ENCODE data around the gene MAP2K7.
A peak's percentile ranks its signal among the peaks of the same experiment; 100 is the strongest.
"Not testable (repeated sequence)": the region's sequence is repeated elsewhere in the genome, so short reads cannot be mapped to it uniquely, and the experiment has no call there.

MAP2K7 gene

GRCh38 chr19:7903244-7904073 lies at the start of gene MAP2K7:
MAP2K7 (plus strand) TSS chr19:7903877; CDS start chr19:7903945, 68 bp downstream.
- peak; percentile 100 for DNase-seq

GRCh38 chr19:7855426-7856108 lies 48.1 kb upstream of the MAP2K7 start:
- no peak for DNase-seq

DNA sequence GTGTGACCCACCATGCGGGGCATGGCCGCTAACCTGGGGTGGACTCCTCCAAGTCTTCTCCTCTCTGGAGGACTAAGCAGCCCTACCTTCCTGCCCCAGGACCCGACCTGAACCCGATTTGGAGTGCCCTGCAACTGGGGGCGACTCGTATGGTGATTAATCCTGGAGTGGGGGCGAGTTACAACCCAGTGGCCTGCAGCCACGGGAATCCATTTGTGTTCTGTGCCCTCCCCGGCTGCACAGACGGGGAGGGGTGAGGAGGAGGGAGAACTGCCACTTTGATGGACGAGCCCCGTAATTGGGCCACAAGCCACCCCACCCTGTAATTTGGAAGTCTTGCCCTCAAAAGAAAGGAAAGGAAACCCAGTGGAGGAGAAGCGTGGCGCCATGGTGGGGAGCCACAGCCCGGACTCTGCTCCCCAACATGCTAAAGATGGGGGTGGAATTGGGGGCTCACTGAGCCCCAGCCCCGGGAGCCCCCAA lies 47.5 kb upstream of the MAP2K7 start:
- no peak for DNase-seq

DNA sequence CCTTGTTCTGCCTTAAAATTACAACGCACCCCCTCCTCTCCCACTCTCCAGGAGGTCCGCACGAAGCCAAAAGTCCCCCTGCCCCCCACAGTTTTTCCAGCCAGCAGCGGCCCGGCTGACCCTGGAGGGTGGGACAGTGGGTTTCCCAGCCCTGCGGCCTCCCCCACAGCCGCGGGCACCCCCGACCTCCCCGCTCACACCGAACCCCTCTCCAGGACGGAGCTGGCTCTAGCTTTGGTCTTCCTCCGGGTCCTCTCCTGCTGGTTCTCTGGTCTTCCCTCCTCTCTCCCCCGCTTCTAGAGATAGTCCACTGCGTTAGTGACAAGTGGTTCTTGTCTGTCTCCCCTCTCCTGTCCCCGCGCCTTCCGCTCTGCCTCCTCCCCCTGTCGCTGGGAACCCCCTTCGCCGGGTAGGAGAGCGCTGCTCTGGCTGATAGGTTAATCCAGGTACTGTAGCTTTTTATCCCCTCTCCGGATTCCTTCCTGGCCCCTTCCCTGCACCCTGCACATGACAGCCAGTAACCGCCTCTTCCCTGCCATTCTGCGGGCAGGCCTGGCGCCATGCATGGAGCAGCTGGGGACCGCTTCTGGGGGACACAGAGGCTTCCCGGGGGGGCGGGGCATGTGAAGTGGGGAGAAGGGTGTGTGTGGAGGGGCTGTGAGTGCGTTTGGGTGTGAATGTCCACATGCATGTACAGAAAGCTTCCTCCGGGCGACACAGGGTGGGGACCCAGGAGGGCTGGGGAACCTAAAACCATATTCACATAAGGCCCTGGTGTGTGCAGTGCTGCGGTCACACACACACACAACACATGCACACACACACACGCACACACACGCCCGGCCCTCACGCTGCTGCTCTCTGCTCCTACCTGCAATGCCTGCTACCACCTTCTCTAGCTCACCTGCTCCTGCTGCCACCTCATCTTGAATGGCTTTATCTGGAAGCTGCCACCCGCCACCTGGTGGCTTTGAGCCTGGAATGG lies 46.7 kb upstream of the MAP2K7 start:
- no peak for DNase-seq

GRCh38 chr19:7857727-7858108 lies 46.0 kb upstream of the MAP2K7 start:
- DNase-seq: no peak

DNA sequence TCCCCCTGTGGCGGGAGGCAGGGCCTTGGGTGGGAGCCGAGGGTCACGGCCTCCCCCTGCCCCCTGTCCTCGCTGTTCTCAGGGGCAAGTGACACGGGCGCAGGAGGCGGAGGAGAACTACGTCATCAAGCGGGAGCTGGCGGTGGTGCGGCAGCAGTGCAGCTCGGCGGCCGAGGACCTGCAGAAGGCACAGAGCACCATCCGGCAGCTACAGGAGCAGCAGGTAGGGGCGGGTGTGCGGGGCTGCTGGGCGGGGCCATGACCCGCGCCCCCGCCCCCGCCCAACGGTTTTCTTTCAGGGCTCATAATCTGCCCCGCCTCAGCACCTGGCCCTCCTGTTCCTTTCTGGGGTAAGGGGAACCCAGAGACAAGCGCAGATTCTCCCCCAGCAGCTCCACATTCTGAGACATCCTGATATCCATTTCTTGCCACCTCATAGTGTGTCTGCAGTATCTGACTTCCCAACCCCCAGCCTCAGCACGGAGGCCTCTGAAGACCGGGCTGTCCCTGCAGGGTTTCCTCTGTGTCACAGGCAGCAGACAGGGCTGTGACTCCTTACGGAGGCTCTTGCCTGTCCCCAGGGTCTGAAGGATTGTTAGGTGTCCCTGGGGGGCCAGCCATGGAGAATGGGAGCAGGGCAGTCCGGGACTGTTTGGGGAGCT lies 45.4 kb upstream of the MAP2K7 start:
- DNase-seq: no peak

GRCh38 chr19:7859087-7859486 lies 44.6 kb upstream of the MAP2K7 start:
- DNase-seq: not testable (repeated sequence)

DNA sequence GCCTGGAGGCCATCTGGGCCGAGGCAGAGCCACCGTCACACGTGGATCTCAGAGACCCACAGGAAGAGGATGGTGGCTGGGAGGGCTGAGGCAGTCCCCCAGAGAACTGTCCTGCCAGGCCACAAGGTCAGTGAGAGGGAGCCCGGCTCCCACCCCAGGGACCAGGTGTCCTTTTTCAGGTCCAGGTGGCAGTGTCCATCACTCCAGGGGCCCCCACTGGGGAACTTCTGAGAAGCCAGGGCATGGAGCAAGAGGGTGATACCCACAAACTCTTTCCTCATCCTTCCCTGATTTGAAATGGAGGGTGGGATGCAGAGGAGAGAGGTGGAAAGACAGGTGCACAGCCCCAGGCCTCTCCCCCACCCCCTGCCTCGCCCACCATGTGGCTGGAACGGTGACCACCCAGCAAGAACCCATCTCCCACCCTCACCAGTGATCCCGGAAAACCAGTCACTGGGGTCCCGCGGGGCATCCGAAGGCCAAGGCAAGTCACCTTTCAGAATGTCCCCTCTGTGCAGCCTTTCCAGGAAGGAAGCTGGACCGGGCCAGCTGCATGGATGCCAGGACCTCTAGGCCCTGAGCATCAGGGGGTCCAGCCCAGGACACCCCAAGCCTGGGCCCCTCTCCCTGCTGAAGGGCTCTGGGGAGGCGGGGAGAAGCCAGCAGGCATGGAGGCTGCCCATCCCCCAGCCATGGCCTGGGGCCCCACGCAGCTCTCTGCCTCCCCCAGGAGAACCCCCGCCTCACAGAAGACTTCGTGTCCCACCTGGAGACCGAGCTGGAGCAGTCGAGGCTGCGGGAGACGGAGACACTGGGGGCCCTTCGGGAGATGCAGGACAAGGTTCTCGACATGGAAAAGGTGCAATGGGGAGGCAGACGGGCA lies 43.6 kb upstream of the MAP2K7 start:
- DNase-seq: no peak

DNA sequence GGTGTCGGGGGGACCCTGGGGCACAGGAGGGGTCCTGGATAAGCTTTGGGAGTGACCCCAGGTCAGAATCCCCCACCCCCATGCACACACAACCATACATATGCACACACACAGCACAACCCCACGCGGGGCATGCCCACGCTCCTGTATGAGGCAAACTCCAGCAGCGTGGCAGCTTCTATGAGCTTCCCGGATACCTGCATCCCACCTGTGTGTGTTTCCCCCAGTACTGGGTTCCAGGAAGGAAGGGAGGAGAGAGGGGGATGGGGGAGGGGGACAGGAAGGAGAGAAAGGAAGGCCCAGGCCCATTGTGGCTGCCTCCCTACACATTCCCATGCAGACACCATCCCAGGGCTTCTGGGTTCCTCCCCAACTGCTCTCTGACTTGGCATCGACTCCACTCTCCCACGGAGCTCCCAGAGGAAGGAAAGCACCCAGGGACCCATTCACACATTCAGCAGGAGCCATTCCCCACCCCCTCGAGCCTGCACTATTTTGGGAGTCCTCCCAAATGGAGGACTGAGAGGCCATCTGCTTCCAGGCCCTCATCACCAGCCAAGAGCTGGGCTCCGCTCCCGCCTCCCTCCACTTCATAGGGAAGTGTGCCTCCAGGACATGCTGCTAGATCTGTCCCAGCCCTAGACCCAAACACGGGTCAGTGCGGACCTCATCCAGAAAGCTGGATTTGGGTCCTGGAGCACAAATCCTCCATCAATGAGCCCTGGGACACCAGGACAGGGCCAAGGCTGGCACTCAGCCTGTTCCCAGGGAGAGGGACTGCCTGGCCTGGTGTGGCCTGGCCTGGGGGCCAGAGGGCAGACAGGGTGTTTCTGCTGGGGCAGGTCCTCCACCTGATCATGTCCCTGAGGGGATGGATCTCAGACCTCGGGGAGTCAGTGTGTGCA lies 42.7 kb upstream of the MAP2K7 start:
- no peak for DNase-seq

GRCh38 chr19:7861619-7862412 lies 41.9 kb upstream of the MAP2K7 start:
- no peak for DNase-seq

- peak; percentile 82 for DNase-seq
Measured at GRCh38 chr19:7862413-7862951, 41.2 kb upstream of the MAP2K7 start.

GRCh38 chr19:7863157-7863970 lies 40.3 kb upstream of the MAP2K7 start:
- no peak for DNase-seq

- DNase-seq: no peak
Measured at GRCh38 chr19:7863971-7864689, 39.5 kb upstream of the MAP2K7 start.

GRCh38 chr19:7864690-7865074 lies 39.0 kb upstream of the MAP2K7 start:
- DNase-seq: no peak

GRCh38 chr19:7865262-7865911 lies 38.3 kb upstream of the MAP2K7 start:
- DNase-seq: no peak

DNA sequence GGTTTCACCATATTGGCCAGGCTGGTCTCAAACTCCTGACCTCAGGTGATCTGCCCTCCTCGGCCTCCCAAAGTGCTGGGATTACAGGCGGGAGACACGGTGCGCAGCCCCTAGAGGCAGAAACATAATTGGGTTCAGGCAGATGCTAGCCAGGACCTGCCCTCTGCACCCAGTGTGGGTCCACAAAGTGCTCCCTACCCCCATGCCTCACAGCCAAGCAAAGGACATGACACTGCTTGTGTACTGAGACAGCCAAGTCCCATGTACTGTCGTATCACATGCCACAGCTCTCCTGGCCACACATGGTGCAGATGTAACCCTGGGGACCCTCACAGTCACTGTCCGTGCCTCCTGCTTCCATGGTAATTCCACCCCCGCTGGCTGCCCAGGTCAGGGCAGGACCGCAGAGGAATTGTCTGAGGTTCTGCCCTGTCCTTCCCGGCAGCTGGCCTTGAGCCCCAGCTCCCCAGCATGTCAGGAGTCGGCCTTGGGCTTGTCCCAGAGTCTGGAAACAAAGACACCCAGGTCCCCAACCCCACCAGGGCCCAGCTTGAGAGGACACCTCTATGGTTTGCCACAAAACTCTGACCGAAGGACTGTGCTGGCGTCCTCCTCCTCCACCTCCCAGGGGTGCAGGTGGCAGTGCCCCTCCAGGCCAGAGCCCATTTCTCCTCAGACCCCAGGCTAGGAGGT lies 37.1 kb upstream of the MAP2K7 start:
- no peak for DNase-seq
